Stomach (tissue), 4 donors: ENCODE data around the gene ZNF783.
"Not testable (repeated sequence)": the region's sequence is repeated elsewhere in the genome, so short reads cannot be mapped to it uniquely, and the experiment has no call there.

Source experiments
- POLR2A ChIP-seq, 4 donors: fragments of 450-650 bp; IDR thresholded peaks; one replicate each; pipeline ENCODE4 v1.6.1; 2016; ENCODE audit warnings: antibody characterized with exemption in 4 of 4, control low read depth in 2 of 4, mild to moderate bottlenecking in 1 of 4, moderate library complexity in 1 of 4
- POLR2AphosphoS5 ChIP-seq, 3 donors: sonication (generic); formaldehyde crosslinking; IDR thresholded peaks; one replicate each; pipeline ENCODE4 v1.6.1; 2016; ENCODE audit warnings: antibody characterized with exemption in 3 of 3

DNA sequence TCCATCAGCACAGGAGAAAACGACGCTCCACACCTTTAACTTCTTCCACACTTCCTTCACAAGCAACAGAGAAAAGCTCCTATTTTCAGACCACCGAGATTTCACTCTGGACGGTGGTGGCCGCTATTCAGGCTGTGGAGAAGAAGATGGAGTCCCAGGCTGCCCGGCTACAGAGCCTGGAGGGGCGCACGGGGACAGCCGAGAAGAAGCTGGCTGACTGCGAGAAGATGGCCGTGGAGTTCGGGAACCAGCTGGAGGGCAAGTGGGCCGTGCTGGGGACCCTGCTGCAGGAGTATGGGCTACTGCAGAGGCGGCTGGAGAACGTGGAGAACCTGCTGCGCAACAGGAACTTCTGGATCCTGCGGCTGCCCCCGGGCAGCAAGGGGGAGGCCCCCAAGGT, 11.8 kb upstream of the ZNF783 start:
- not testable (repeated sequence) for TF ChIP-seq POLR2A, POLR2AphosphoS5 (IDR thresholded peaks at IDR 0.05)
